Adipocyte (in vitro differentiated cells): ENCODE data around the gene DNAJB11.

Experiments
- DNase-seq: peaks from one replicate; pipeline ENCODE4 v3.0.0-alpha.2; 2015; ENCODE audit warnings: low read depth
- H3K27me3 ChIP-seq: replicated peaks from 2 replicates; pipeline ENCODE4 v1.7.0; 2013; ENCODE audit warnings: mild to moderate bottlenecking, low read length, moderate library complexity; ENCODE audit not compliant: control insufficient read depth, insufficient read depth
- H3K36me3 ChIP-seq: 2 replicates; pipeline ENCODE4 v1.7.0; 2013; ENCODE audit warnings: low read length, mild to moderate bottlenecking, moderate library complexity; ENCODE audit not compliant: control insufficient read depth, insufficient read depth, severe bottlenecking
- H3K4me1 ChIP-seq: 2 replicates; pipeline ENCODE4 v1.7.0; 2013; ENCODE audit warnings: mild to moderate bottlenecking, low read length, moderate library complexity; ENCODE audit not compliant: control insufficient read depth, insufficient read depth
- H3K4me3 ChIP-seq: 2 replicates; pipeline ENCODE4 v1.7.0; 2013; ENCODE audit warnings: mild to moderate bottlenecking, low read length, moderate library complexity
- H3K9ac ChIP-seq: 2 replicates; pipeline ENCODE4 v1.7.0; 2013; ENCODE audit warnings: mild to moderate bottlenecking, low read length, moderate library complexity
- H3K9me3 ChIP-seq: 2 replicates; pipeline ENCODE4 v1.7.0; 2013; ENCODE audit warnings: mild to moderate bottlenecking, low read length, moderate library complexity; ENCODE audit not compliant: control insufficient read depth

The DNAJB11 gene

DNA sequence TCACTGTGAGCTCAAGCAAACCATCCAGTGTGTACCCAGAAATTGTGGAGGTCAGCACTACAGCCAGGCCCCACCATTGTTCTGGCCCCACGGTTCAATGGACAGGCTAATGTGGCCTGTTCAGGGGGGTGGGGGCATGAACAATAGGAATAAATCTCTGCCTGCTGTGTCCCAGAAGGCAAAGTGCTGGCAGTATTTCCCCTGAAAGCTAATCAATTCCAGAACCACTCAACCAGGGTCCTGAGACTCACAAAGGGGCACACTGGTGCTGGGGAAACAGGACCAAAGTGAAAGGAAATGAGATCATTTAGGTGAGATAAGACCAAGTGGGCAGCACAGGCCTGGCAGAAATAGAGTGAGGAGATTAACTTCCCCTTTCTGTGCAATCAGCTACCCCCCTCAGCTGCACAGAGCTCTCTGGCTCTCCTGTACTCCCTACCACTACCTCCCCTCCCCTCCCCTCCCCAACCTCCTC lies 37.9 kb upstream of the DNAJB11 start:
- no peak overlapping the region for H3K4me3 ChIP-seq
- DNase-seq = no peak
- H3K4me1 ChIP-seq = peaks cover 9% of the 10 kb centered on the region
- H3K36me3 ChIP-seq = peaks cover 2% of the 10 kb centered on the region
- H3K27me3 ChIP-seq = no peaks in the 10 kb centered on the region
- no peak overlapping the region for H3K9ac ChIP-seq
- H3K9me3 ChIP-seq = no peaks in the 10 kb centered on the region

DNA sequence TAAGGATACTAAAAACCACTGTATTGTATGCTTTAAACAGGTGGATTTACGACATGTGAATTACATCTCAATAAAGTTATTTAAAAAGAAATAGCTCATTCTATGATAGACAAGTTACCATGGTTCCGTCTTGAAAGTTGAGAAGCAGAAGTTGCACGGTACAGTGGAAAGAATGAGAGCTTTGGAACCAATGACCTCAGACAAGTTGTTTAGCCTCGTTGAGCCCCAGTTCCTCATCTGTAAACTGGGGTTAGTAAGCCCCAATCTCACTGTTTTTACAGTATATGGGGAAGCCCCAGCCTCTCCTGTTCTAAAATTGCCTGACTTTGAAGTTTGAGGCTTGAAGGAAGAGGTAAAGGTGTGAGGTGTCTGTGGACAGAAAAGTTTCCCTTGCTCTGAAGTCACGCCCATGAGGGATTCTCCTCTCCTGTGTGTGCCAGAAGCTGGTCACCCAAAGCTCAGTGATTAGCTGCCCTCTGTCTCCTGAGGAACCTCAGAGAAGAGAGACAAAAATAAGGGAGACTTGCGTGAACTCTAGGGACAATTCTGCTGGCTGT lies 36.3 kb upstream of the DNAJB11 start:
- Histone ChIP-seq H3K9ac (no peak overlapping the region), H3K9me3 (no peaks in the 10 kb centered on the region), H3K27me3 (no peaks in the 10 kb centered on the region), H3K36me3 (peaks cover 10% of the 10 kb centered on the region), H3K4me3 (no peak overlapping the region), H3K4me1 (peaks cover 9% of the 10 kb centered on the region)
- DNase-seq = no peak

DNA sequence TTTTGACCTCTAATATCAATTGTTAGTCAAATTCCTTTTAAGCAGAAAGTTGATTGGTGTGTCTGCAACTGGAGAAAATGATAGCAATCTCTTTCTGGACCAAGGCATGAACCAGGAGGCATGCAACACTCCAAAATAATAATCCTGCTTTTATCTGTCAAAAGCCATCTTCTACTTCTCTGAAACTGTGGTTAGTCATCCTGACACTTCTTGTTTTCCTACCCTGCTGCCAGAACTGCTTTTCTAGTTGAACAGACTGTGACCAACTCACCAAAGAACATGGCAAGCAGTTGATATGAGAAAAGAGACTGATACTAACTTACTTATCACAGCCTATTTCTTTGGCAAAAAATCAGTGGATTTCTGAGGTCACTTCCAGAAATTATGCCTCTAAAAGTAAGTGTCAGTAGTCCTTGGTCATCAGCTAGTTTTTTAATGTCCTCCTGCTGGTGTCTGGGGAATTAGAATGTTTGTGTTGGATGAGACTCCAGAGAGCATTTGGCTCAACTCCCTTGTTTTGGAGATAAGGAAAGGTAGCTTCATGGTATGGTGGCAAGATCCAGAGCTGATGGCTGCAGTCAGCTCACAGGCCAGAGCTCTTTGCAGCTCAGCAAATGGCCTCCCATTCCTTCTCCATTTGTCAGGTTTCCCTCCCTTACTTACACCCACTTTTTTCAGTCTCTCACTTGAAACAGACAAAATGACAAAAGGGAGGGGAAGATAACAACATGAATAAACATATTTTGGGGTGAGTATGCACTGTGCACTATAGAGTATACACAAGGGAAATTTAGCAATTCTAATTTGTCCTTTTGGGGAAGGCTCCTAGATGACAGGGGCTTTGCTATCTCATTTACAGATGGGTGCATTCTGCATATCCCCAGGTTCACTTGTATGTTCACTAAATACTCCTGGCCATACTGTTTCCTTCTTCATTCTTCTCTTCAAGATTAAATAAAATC lies 33.4 kb upstream of the DNAJB11 start:
- Histone ChIP-seq H3K27me3 (no peaks in the 10 kb centered on the region), H3K36me3 (peaks cover 8% of the 10 kb centered on the region), H3K9ac (no peak overlapping the region), H3K9me3 (no peaks in the 10 kb centered on the region), H3K4me3 (no peak overlapping the region), H3K4me1 (peaks cover 14% of the 10 kb centered on the region)
- peak; percentile 7 for DNase-seq

DNA sequence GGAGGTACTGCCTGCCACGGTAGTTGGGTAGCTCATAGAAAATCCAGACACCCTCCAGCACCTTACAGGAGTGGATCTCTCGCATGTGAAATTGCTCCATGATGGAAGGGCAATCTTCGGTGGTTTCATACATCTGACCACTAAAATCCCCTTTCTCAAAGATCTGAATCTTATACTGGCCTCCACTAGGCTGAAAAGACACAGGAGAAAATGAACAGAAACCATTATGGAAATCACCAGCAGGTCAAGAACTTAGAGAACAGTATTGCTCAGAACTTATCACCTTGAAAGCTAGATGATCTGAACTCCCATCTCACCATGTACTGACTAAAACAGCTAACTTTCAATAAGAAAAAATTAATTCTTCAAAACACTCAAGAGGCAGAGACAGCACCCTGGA lies 31.7 kb upstream of the DNAJB11 start:
- Histone ChIP-seq H3K4me1 (peaks cover 19% of the 10 kb centered on the region), H3K9ac (no peak overlapping the region), H3K9me3 (no peaks in the 10 kb centered on the region), H3K36me3 (peaks cover 8% of the 10 kb centered on the region), H3K4me3 (no peak overlapping the region), H3K27me3 (no peaks in the 10 kb centered on the region)
- no peak for DNase-seq

DNA sequence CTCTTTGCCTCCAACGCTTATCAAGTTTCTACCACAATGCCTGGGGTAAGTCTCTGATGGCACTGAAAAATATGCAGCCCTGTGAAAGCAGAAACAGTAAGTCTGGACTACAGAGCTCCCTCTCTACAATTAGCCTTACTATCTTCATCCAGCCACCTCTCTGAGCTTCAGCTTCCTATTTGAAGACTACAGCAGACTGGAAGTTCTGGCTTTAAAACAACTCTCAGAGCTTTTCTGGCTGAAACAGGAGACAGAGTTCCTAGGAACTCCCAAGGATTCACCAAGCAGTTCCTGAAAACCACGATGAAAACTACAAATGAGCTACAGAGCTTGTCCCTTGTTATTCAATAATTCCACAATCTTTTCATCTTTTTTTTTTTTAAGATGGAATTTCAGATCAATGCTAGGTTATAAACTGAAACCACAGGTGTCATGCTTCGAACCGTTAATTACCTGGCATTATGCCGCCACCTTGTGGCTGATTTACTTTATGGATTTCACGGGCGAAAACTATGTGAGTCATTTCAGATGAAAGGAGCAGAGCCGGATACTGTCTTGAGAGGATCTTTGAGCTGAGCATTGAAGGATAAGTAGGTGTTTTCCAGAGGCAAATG lies 30.2 kb upstream of the DNAJB11 start:
- no peak overlapping the region for H3K4me3 ChIP-seq
- peaks cover 8% of the 10 kb centered on the region for H3K36me3 ChIP-seq
- H3K9ac ChIP-seq = no peak overlapping the region
- H3K27me3 ChIP-seq = no peaks in the 10 kb centered on the region
- no peaks in the 10 kb centered on the region for H3K9me3 ChIP-seq
- peaks cover 30% of the 10 kb centered on the region for H3K4me1 ChIP-seq
- peak; percentile 89 for DNase-seq

DNA sequence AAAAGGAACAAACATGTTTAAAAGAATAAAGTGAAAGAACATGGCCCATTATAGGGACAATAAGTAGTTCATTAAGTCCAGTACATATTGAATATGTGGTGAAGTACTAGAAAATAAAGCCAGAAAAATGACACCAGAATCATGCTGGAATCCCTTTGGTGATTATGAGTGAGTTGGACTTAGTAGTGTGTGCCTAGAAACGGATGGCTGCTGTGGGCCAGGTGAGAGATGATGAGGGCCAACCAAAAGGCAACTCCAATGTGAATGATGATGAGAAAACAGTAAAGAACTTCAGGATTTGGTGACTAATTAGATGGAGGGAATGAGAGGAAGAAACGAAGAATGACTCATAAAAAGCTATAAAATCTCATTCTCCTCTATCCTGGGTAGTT lies 29.7 kb upstream of the DNAJB11 start:
- no peaks in the 10 kb centered on the region for H3K9me3 ChIP-seq
- no peak for DNase-seq
- H3K36me3 ChIP-seq = peaks cover 8% of the 10 kb centered on the region
- no peak overlapping the region for H3K9ac ChIP-seq
- no peak overlapping the region for H3K4me3 ChIP-seq
- H3K4me1 ChIP-seq = peaks cover 30% of the 10 kb centered on the region
- no peaks in the 10 kb centered on the region for H3K27me3 ChIP-seq

DNA sequence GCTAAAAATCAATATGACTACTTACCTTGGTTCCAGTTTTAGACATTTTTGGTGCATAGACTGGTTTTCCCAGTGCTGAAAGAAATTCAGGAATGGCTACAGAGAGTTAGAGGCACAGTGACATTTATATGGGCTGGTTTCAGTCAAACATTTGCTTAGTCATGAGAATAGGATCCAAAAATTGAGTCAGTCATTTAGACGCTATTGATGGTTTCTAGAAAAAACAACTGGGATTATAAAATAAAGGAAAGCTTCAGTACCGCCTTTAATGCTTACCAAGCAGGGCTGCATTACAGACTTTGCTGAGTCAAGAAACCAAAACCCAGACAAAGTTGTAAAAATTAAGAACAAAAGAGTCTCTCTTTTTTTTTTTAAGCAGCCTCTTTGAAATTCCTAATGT lies 26.2 kb upstream of the DNAJB11 start, which contains the start of gene CRYGS:
TSS of gene CRYGS (minus strand) at position 100 of the 400 bp plus-strand sequence. CDS start at position 46, 54 bp downstream.
- H3K36me3 ChIP-seq = peaks cover 11% of the 10 kb centered on the region
- H3K9me3 ChIP-seq = no peaks in the 10 kb centered on the region
- H3K4me1 ChIP-seq = peaks cover 20% of the 10 kb centered on the region
- no peak within 1 kb of the TSS for H3K9ac ChIP-seq
- DNase-seq = peak; percentile 13
- H3K4me3 ChIP-seq = no peak within 1 kb of the TSS
- H3K27me3 ChIP-seq = no peaks in the 10 kb centered on the region

DNA sequence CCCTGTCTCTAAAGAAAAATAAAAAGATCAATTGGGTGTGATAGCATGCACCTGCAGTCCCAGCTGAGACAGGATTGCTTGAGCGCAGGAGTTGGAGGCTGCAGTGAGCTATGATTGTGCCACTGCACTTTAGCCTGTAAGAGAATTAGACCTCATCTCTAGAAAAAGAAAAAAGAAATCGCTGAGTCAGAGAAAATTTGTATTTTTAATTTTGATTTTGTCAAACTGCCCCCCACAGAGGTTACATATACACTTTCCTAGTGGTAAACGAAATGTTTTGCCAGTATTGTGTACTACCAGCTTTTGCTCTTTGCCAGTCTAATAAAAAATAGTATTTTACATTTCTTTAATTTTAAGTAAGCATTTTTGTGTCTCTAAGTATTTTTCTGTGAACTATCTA lies 21.0 kb upstream of the DNAJB11 start:
- Histone ChIP-seq H3K27me3 (no peaks in the 10 kb centered on the region), H3K4me1 (peaks cover 4% of the 10 kb centered on the region), H3K9ac (no peak overlapping the region), H3K9me3 (no peaks in the 10 kb centered on the region), H3K4me3 (no peak overlapping the region), H3K36me3 (peaks cover 47% of the 10 kb centered on the region)
- no peak for DNase-seq

DNA sequence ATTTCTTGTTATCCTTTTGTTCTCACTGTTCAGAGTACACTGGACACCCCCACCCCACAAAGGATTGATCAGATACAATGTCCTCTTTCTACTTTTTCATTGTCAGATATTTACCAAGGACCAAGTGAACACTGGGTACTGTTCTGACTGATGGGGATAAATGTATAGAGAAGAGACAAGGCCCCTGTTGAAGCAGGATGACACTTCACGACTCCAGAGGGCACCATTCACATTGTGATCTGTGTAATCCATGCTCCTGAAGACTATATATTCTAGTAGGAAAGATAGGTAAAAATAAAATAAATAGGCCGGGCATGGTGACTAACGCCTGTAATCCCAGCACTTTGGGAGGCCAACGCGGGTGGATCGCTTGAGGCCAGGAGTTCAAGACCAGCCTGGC lies 19.1 kb upstream of the DNAJB11 start:
- peaks cover 61% of the 10 kb centered on the region for H3K36me3 ChIP-seq
- no peaks in the 10 kb centered on the region for H3K27me3 ChIP-seq
- H3K9ac ChIP-seq = no peak overlapping the region
- H3K4me3 ChIP-seq = no peak overlapping the region
- H3K9me3 ChIP-seq = no peaks in the 10 kb centered on the region
- DNase-seq = no peak
- H3K4me1 ChIP-seq = no peaks in the 10 kb centered on the region

DNA sequence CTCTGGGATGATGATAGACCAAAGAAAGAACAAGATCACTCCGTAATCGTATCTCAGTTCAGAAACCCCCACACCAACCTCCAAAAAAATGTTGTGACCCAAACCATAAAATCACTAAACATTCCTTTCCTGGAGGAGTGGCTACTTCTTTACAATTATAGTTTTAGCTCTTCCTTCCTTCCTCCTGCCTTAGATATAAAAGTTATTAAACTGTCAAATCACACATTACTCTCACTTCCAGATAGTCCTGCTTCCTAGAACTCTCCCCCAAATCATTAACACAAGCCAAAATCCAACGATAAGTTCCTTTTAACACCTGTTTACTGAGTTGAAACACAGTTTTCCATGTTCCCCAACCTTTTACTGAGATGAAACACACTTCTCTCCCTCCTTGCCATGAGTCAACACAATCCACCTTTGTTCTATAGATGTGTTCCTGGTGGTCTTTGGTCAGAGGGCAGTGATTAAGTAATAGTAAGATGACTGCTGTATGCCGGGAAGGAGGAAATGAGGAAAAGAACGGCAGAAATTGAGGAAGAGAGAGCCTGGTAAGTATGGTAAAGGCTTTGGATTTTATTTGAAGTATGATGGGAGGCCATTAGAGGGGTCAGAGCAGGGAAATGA lies 18.0 kb upstream of the DNAJB11 start:
- no peak overlapping the region for H3K4me3 ChIP-seq
- no peaks in the 10 kb centered on the region for H3K9me3 ChIP-seq
- H3K9ac ChIP-seq = no peak overlapping the region
- DNase-seq = no peak
- H3K27me3 ChIP-seq = no peaks in the 10 kb centered on the region
- H3K4me1 ChIP-seq = no peaks in the 10 kb centered on the region
- peaks cover 70% of the 10 kb centered on the region for H3K36me3 ChIP-seq

DNA sequence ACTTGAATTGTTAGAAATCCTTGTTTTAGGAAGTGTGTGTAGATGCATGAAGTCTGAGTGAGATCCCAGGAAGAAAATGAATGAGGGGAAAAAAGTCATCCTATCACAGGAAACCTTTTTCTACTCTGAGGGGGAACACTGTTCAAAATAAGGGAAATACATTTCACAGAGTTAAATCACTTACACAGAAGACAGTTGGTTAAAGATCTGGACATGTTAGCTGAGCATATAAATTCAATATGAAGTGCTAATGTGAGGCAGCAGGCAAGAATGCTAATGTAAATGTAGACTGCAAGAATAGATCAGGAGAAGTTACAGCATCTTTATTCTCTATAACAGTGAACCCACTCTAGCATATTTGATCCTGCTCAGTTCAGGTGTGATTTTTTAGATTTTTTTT lies 5.9 kb upstream of the DNAJB11 start:
- DNase-seq = no peak
- Histone ChIP-seq H3K4me3 (no peak overlapping the region), H3K9ac (no peak overlapping the region), H3K36me3 (peaks cover 5% of the 10 kb centered on the region), H3K9me3 (no peaks in the 10 kb centered on the region), H3K4me1 (peaks cover 12% of the 10 kb centered on the region), H3K27me3 (no peaks in the 10 kb centered on the region)
